ENCODE measurements around the gene DVL2. TPM values are rescaled to one million over a fixed set of nuclear protein-coding genes. Genes with fewer than 3 reads are reported as not detected.

The DVL2 gene
- total and polyA plus RNA-seq, 4 donors: 3.4 to 24.5 (median 11.3) TPM

DNA sequence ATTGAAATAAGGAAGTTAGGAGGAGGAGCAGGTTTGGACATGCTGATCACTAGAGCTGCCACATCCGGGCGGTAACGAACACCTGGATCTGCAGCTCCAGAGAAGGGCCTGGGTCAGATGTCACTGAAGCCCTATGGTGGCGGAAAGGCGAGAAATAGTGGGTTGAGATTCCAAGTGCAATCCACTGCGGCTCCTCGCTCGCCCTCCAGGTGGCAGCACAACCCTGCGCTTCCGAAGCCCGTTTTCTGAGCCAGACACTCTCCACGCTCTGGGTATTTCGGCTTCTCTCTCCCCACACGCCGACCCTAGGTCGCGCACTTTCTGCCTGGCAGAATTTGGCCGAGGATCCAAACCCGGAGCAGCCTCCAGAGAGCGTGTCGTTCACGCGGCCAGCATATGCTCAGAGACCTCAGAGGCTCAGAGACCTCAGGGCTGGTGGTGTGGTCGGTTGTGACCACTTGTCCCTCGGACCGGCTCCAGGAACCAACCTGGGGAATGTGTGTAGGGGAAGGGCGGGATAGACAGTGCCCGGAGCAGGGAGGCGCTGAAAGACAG lies 46.3 kb upstream of the DVL2 start:
- H3K9ac ChIP-seq (ENCODE audit: low read depth in 1 of 2, low read length in 2 of 2): peak overlapping the region; percentile 1 to 17
- no peak for TF ChIP-seq FOXA2 (IDR thresholded peaks at IDR 0.05)
- peak; percentile 47 for TF ChIP-seq SP1 (IDR thresholded peaks at IDR 0.05)
- no peak for TF ChIP-seq GABPA (IDR thresholded peaks at IDR 0.05 in 1 of 2, conservative IDR thresholded peaks at IDR 0.05 in 1 of 2)
- TF ChIP-seq FOXA1 (IDR thresholded peaks at IDR 0.05): peak; percentile 38
- TF ChIP-seq, protein P1, sequence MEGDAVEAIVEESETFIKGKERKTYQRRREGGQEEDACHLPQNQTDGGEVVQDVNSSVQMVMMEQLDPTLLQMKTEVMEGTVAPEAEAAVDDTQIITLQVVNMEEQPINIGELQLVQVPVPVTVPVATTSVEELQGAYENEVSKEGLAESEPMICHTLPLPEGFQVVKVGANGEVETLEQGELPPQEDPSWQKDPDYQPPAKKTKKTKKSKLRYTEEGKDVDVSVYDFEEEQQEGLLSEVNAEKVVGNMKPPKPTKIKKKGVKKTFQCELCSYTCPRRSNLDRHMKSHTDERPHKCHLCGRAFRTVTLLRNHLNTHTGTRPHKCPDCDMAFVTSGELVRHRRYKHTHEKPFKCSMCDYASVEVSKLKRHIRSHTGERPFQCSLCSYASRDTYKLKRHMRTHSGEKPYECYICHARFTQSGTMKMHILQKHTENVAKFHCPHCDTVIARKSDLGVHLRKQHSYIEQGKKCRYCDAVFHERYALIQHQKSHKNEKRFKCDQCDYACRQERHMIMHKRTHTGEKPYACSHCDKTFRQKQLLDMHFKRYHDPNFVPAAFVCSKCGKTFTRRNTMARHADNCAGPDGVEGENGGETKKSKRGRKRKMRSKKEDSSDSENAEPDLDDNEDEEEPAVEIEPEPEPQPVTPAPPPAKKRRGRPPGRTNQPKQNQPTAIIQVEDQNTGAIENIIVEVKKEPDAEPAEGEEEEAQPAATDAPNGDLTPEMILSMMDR (IDR thresholded peaks at IDR 0.05; ENCODE audit: low read depth, low read length, missing input control): peak; percentile 98
- TF ChIP-seq EGR1 (IDR thresholded peaks at IDR 0.05; ENCODE audit: low read depth in 2 of 2): no peak
- peak; percentile 48 for TF ChIP-seq TAF1 (conservative IDR thresholded peaks at IDR 0.05)
- TF ChIP-seq, protein P2, sequence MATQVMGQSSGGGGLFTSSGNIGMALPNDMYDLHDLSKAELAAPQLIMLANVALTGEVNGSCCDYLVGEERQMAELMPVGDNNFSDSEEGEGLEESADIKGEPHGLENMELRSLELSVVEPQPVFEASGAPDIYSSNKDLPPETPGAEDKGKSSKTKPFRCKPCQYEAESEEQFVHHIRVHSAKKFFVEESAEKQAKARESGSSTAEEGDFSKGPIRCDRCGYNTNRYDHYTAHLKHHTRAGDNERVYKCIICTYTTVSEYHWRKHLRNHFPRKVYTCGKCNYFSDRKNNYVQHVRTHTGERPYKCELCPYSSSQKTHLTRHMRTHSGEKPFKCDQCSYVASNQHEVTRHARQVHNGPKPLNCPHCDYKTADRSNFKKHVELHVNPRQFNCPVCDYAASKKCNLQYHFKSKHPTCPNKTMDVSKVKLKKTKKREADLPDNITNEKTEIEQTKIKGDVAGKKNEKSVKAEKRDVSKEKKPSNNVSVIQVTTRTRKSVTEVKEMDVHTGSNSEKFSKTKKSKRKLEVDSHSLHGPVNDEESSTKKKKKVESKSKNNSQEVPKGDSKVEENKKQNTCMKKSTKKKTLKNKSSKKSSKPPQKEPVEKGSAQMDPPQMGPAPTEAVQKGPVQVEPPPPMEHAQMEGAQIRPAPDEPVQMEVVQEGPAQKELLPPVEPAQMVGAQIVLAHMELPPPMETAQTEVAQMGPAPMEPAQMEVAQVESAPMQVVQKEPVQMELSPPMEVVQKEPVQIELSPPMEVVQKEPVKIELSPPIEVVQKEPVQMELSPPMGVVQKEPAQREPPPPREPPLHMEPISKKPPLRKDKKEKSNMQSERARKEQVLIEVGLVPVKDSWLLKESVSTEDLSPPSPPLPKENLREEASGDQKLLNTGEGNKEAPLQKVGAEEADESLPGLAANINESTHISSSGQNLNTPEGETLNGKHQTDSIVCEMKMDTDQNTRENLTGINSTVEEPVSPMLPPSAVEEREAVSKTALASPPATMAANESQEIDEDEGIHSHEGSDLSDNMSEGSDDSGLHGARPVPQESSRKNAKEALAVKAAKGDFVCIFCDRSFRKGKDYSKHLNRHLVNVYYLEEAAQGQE (IDR thresholded peaks at IDR 0.05): no peak
- TF ChIP-seq RAD21 (IDR thresholded peaks at IDR 0.05): peak; percentile 98 to 99
- TF ChIP-seq, protein P3, sequence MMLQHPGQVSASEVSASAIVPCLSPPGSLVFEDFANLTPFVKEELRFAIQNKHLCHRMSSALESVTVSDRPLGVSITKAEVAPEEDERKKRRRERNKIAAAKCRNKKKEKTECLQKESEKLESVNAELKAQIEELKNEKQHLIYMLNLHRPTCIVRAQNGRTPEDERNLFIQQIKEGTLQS (IDR thresholded peaks at IDR 0.05): no peak
- no peak for TF ChIP-seq JUND (IDR thresholded peaks at IDR 0.05)
- TF ChIP-seq, protein P4, sequence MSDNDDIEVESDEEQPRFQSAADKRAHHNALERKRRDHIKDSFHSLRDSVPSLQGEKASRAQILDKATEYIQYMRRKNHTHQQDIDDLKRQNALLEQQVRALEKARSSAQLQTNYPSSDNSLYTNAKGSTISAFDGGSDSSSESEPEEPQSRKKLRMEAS (IDR thresholded peaks at IDR 0.05): no peak
- peak in 1 of 2 donors; percentile 18 for TF ChIP-seq RXRA (IDR thresholded peaks at IDR 0.05)
- TF ChIP-seq, protein P5, sequence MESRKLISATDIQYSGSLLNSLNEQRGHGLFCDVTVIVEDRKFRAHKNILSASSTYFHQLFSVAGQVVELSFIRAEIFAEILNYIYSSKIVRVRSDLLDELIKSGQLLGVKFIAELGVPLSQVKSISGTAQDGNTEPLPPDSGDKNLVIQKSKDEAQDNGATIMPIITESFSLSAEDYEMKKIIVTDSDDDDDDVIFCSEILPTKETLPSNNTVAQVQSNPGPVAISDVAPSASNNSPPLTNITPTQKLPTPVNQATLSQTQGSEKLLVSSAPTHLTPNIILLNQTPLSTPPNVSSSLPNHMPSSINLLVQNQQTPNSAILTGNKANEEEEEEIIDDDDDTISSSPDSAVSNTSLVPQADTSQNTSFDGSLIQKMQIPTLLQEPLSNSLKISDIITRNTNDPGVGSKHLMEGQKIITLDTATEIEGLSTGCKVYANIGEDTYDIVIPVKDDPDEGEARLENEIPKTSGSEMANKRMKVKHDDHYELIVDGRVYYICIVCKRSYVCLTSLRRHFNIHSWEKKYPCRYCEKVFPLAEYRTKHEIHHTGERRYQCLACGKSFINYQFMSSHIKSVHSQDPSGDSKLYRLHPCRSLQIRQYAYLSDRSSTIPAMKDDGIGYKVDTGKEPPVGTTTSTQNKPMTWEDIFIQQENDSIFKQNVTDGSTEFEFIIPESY (IDR thresholded peaks at IDR 0.05): no peak
- no peak for TF ChIP-seq HNF4G (IDR thresholded peaks at IDR 0.05)
- TF ChIP-seq HNF4A (conservative IDR thresholded peaks at IDR 0.05): peak; percentile 14 to 34
- TF ChIP-seq NR2F2 (IDR thresholded peaks at IDR 0.05): peak; percentile 53
- no peak for TF ChIP-seq YY1 (IDR thresholded peaks at IDR 0.05)
- peak; percentile 92 for DNase-seq (ENCODE audit: low spot score)
- H3K27ac ChIP-seq (ENCODE audit: low read depth in 1 of 2, low read length in 2 of 2): peak overlapping the region; percentile 88 to 94
- peak overlapping the region; percentile 1 to 50 (median 44) for H3K4me3 ChIP-seq (ENCODE audit: low read depth in 1 of 3, low read length in 3 of 3)
- no peaks in the 10 kb centered on the region for H3K9me3 ChIP-seq (ENCODE audit: control insufficient read depth in 4 of 4, low read length in 3 of 4)
- H3K4me1 ChIP-seq (ENCODE audit: control insufficient read depth in 4 of 4, insufficient read depth in 4 of 4, low read length in 3 of 4): peaks cover 9 to 19% (median 13%) of the 10 kb centered on the region in 4 donors
- no peaks in the 10 kb centered on the region for H3K27me3 ChIP-seq (ENCODE audit: control insufficient read depth in 4 of 4, insufficient read depth in 4 of 4, low read length in 3 of 4)
- no peaks in the 10 kb centered on the region for H3K36me3 ChIP-seq (ENCODE audit: control insufficient read depth in 4 of 4, insufficient read depth in 3 of 4, low read depth in 1 of 4, low read length in 3 of 4)
- under 1% methylated on average over 29 of the region's 29 CpGs for WGBS
